Chondrocyte (in vitro differentiated cells): Measurements from ENCODE around the gene NRG2. TPM values are rescaled to one million over a fixed set of nuclear protein-coding genes. Genes with fewer than 3 reads are reported as not detected.
A peak's percentile ranks its signal among the peaks of the same experiment; 100 is the strongest.

ENCODE experiments used
- DNase-seq: peaks from one replicate; pipeline ENCODE4 v3.0.0; 2021; ENCODE audit warnings: mixed read lengths, low spot score
- H3K27ac Mint-ChIP-seq: one replicate; pipeline ENCODE4 v1.8.0; 2021; ENCODE audit warnings: mild to moderate bottlenecking, moderate library complexity, mixed read lengths; ENCODE audit not compliant: unreplicated experiment
- H3K27me3 Mint-ChIP-seq: 2 replicates; pipeline ENCODE4 v1.8.0; 2021; ENCODE audit warnings: low read depth, mixed read lengths
- H3K36me3 Mint-ChIP-seq: 2 replicates; pipeline ENCODE4 v1.8.0; 2021; ENCODE audit warnings: low read depth, mixed read lengths
- H3K4me1 Mint-ChIP-seq: 2 replicates; pipeline ENCODE4 v1.8.0; 2021; ENCODE audit warnings: low read depth, mild to moderate bottlenecking, mixed read lengths
- H3K4me3 Mint-ChIP-seq: one replicate; pipeline ENCODE4 v1.8.0; 2021; ENCODE audit warnings: mild to moderate bottlenecking, moderate library complexity, mixed read lengths; ENCODE audit not compliant: unreplicated experiment
- H3K9me3 Mint-ChIP-seq: 2 replicates; pipeline ENCODE4 v1.8.0; 2021; ENCODE audit warnings: low read depth, mixed read lengths
- total RNA-seq: library from RNA; stranded (reverse); gene quantifications from 3 replicates; pipeline ENCODE4 v1.2.1, GENCODE V29; 2021
- TF ChIP-seq, protein P1 (sequence below): fragments of 200-600 bp; sonication (generic); IDR thresholded peaks from 2 replicates; pipeline ENCODE4 v1.5.0; 2021; ENCODE audit warnings: antibody characterized with exemption, mild to moderate bottlenecking, moderate library complexity

The NRG2 gene
- total RNA-seq, 1 donor from 2014 or later, result 0.27 TPM

- peaks cover 42% of the 10 kb centered on the region for H3K27me3 Mint-ChIP-seq
- H3K36me3 Mint-ChIP-seq, result peaks cover 2% of the 10 kb centered on the region
- peak overlapping the region; percentile 39 for H3K4me3 Mint-ChIP-seq
- DNase-seq, result no peak
- TF ChIP-seq, protein P1, sequence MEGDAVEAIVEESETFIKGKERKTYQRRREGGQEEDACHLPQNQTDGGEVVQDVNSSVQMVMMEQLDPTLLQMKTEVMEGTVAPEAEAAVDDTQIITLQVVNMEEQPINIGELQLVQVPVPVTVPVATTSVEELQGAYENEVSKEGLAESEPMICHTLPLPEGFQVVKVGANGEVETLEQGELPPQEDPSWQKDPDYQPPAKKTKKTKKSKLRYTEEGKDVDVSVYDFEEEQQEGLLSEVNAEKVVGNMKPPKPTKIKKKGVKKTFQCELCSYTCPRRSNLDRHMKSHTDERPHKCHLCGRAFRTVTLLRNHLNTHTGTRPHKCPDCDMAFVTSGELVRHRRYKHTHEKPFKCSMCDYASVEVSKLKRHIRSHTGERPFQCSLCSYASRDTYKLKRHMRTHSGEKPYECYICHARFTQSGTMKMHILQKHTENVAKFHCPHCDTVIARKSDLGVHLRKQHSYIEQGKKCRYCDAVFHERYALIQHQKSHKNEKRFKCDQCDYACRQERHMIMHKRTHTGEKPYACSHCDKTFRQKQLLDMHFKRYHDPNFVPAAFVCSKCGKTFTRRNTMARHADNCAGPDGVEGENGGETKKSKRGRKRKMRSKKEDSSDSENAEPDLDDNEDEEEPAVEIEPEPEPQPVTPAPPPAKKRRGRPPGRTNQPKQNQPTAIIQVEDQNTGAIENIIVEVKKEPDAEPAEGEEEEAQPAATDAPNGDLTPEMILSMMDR, result no peak
- no peak overlapping the region for H3K27ac Mint-ChIP-seq
- peaks cover 5% of the 10 kb centered on the region for H3K9me3 Mint-ChIP-seq
- peaks cover 13% of the 10 kb centered on the region for H3K4me1 Mint-ChIP-seq
Measured at GRCh38 chr5:140038373-140038957, 4.6 kb downstream of the NRG2 start.

DNA sequence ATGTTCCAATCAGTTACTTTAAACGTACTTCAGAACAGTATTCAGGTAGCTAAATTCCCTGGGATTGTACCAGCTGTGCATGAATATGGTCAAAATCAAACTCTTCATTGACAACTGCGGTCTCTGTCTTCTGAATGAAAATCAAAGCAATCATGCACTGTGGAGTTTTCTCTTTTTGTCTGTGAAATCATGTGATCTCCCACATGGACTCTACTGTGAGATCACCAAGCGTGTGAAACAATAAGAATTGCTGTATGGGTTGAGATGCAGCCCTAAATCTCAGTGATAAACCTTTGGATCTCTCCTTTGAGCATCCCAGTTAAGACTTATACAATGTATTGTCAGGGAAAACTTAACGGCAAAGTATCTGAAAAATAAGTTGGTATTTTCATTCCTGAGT lies 6.1 kb downstream of the NRG2 start:
- peaks cover 2% of the 10 kb centered on the region for H3K36me3 Mint-ChIP-seq
- H3K9me3 Mint-ChIP-seq, result peaks cover 5% of the 10 kb centered on the region
- TF ChIP-seq, protein P1, result no peak
- no peak overlapping the region for H3K27ac Mint-ChIP-seq
- DNase-seq, result no peak
- H3K4me3 Mint-ChIP-seq, result no peak overlapping the region
- peaks cover 45% of the 10 kb centered on the region for H3K27me3 Mint-ChIP-seq
- H3K4me1 Mint-ChIP-seq, result peaks cover 13% of the 10 kb centered on the region

GRCh38 chr5:140035881-140036280 lies 7.2 kb downstream of the NRG2 start:
- no peak overlapping the region for H3K27ac Mint-ChIP-seq
- no peak for DNase-seq
- peaks cover 5% of the 10 kb centered on the region for H3K4me1 Mint-ChIP-seq
- peaks cover 2% of the 10 kb centered on the region for H3K36me3 Mint-ChIP-seq
- no peak overlapping the region for H3K4me3 Mint-ChIP-seq
- peaks cover 52% of the 10 kb centered on the region for H3K27me3 Mint-ChIP-seq
- TF ChIP-seq, protein P1, result no peak
- peaks cover 5% of the 10 kb centered on the region for H3K9me3 Mint-ChIP-seq

DNA sequence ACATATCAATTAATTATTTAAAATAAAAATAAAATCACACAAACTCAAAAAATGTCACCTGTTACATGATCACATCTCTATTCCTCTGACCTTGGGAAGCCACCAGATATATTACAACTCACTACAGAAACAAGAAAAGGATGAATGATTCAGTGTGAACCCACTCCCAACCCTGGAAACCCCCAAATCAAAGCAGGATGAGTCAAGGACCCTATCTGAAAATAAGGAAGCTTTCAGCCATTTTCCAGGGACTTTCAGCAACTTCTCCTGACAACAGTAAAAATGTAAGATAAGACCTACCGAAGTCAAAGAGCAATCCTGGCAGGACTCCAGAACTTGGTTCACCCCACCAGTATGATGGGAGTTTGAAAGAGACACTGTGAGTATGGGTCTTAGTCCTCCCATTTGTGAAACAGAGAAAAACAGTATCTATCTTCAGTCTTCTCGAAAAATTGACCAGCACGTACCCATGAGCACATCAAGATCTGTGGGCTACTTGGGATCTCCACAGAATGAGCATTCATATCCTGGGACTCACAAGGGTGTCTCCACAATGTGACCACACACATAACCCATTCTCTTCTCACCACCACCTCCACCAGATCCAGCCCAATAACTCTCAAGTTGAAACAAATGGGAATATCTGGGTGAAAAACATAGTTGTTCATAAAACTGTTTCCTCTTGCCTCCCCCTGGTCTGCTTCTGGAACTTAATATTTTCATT lies 9.9 kb downstream of the NRG2 start:
- H3K27me3 Mint-ChIP-seq, result peaks cover 62% of the 10 kb centered on the region
- no peak overlapping the region for H3K27ac Mint-ChIP-seq
- no peak overlapping the region for H3K4me3 Mint-ChIP-seq
- no peak for DNase-seq
- H3K9me3 Mint-ChIP-seq, result peaks cover 5% of the 10 kb centered on the region
- peaks cover 2% of the 10 kb centered on the region for H3K36me3 Mint-ChIP-seq
- H3K4me1 Mint-ChIP-seq, result no peaks in the 10 kb centered on the region
- TF ChIP-seq, protein P1, result no peak

DNA sequence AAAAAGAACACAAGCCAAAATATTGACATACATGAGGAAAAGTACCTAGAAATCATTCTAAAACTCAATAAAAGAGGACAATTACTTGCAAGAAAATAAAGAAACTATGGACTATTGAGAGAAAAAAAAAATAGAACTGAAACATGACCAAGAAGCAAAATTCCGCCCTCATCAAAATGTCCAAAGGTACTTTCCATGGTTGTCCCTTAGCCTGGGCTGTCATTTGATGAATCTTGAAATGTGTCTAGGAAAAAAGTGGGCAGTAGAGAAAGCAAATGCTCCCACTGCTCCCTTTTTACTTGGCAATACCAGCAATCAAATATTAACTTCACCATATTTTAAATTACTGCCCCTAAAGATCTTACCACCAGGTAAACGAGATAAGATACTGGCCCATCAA lies 10.8 kb downstream of the NRG2 start:
- DNase-seq, result no peak
- H3K4me3 Mint-ChIP-seq, result no peak overlapping the region
- H3K36me3 Mint-ChIP-seq, result peaks cover 2% of the 10 kb centered on the region
- H3K27ac Mint-ChIP-seq, result no peak overlapping the region
- peaks cover 59% of the 10 kb centered on the region for H3K27me3 Mint-ChIP-seq
- TF ChIP-seq, protein P1, result no peak
- H3K4me1 Mint-ChIP-seq, result no peaks in the 10 kb centered on the region
- H3K9me3 Mint-ChIP-seq, result peaks cover 5% of the 10 kb centered on the region
